D341Med (cell line): ENCODE data around the gene ARHGAP22.

Experiments used
- DNase-seq: peaks from one replicate; pipeline ENCODE4 v3.0.0; 2012; ENCODE audit warnings: low spot score

ARHGAP22 gene

DNA sequence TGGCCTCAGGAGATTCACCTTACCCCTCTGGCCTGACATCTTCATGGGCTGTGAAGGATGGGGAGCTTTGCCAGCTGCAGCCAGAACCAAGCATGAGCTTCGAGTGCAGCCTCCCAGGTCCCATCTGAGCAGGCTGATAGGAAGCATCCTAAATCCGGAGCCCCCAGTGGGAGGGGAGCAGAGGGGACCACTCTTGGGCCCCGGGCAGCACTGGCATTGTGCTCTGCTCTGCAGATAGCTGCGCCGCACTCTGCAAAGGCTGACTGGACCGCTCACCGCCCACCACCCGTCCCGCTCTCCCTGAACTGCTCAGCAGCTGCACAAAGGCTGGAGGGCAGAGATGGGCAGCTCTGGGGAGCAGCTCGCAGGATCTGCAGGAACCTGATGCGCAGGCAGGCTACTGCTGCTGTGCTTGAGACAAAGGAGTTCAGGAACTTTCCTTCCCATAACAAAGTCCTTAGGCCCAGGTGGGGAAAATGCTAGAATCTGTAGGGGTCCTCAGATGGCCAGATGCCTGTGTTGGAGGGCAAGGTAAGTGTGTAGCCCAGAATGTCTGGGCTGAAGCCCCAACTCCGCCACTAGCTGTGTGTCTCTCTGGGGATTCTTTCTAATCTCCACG is 51.8 kb downstream of the ARHGAP22 start:
- DNase-seq, result no peak

DNA sequence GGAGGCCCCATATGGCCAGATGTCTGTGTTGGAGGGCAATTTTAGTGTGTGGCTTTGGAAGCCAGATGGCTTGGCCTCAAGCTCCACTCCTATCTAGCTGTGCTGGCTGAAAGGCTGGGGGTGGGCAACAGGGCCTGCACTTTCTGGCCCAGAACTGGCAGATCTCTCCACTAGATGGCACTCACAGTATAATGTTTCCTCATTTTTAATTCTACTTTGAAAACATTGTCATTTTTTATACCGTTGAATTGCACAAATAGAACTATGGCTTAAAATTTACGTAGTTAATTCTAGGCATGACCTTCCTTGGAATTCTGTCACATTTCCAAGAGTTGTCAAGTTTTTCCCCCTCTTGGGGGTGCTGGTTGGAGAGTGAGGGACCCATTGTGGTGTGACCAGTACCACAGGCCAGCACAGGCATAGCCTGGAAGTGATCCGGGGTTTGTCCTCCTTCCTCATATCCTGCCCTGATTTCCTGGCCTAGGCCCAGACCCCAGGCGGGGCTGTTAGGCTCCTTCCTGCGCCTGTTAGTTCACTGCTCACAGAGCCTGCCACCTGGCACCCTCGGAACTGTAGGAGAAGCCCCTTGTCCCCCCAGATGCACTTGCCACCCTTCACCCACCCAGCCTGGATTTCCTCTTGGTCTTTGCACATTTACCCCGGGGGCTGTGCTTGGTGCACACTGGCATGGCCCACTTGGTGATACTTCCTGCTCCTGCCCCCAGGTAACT is 52.8 kb downstream of the ARHGAP22 start:
- peak; percentile 85 for DNase-seq

DNA sequence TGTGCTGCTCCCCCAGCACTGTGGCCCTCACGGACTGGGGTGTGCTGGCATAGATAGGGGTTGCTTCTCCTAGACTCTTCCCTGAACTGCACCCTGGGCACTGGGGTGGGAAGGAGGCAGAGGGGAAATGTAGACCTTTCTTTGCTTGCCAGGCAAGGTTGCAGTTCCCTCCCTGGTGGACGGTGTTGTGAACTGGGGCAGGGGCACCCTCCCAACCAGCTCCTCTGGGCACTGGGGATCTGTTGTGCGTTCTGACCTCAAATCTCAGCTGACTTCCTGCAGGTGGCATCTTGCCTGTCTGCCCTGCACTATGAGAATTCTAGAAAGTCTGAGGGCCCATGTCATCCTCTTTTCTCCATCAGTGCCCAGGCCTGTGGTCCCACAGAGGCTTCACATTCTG is 53.9 kb downstream of the ARHGAP22 start:
- DNase-seq, result no peak

DNA sequence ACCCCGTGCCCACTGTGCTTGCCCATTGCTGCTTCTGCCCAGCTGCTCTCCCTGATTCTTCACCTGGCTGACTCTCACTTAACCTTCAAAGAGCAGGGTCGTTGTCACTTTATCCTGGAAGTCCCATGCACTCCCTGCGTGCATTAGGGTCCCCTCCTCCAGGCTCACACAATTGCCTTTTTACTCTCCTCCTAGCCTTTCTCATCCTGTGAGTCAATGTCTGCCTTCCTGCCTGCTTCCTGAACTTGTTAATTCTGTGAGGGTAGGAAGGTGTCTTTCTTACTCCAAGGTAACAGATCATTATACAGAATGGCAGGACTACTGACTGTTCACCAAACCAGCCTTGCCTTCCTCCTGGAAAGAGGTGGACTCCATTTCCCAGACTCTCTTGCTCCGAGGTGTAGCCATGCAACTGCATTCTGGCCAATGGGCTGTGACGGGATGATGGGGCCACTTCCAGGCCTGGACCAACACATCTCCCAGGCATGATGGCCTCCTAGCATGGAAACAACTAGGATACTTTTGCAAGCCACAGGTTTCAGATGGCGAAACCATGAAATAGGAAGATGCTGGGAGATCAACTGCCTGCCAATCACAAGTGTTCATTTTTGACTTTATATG is 54.7 kb downstream of the ARHGAP22 start:
- no peak for DNase-seq

DNA sequence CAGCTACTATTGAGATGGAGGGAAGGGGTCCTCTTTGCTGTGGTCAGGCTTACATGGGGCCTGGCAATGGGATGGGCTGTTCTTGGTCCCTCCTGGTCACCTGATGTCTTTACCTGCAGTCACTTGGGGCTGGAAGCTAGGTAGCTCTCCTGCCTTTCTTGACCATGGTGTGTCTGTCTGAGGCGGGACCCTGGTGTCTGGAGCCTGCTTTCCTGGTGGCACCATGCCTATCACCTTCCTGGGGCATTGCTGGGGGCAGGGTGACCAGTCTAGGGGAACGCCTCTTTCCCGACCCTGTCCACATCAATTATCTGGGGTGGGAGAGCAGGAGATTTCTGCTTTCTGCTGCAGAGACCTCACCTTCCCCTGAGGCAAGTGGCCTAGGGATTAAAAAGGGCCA is 55.6 kb downstream of the ARHGAP22 start:
- no peak for DNase-seq

DNA sequence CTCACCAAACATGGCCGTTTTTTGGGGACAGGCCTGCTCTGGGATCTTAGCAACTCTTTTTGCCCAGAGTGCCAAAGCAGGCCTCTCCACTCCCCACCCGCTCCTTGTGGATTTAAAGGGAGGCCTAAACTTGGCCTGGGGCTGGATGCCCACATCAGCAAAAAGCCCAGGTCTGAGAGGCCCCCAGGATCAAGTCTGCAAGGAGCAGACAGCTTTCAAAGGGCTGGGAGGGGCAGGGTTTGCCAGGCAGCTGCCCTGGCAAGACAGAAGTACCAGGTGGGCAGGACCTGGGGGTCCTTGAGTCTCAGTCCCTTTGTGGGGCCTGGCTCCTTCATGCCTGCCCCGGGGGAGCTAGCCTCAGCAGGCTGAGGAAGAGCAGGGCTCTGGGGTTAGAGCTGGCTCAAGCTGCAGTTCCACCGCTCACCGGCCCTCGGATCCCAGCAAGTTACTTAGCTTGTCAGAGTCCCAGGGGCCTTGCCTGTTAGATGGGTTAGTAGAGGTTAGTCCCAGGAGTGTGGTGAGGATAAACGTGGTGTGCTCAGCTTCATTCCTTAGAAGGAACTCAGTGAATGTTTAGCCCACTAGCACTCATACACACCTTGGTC is 56.2 kb downstream of the ARHGAP22 start:
- DNase-seq, result no peak

DNA sequence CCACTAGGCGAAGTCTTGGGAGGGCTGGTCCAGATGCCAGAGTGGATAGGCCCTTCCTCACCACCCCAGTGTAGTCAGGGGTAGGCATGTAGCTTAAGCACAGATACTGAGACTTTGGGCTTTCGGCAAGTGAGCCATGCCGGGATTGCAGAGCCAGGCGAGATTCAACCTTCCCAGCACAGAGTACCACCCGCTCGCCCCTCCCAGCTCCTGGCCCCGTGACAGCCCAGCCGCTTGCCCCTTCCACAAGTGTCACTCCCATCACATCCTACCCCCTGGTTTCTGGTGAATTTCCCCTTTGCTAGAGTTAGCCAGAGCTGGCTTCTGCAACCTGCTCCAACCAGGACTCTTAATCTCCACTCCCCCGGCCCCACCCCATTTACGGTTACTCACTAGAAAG is 56.9 kb downstream of the ARHGAP22 start:
- no peak for DNase-seq

DNA sequence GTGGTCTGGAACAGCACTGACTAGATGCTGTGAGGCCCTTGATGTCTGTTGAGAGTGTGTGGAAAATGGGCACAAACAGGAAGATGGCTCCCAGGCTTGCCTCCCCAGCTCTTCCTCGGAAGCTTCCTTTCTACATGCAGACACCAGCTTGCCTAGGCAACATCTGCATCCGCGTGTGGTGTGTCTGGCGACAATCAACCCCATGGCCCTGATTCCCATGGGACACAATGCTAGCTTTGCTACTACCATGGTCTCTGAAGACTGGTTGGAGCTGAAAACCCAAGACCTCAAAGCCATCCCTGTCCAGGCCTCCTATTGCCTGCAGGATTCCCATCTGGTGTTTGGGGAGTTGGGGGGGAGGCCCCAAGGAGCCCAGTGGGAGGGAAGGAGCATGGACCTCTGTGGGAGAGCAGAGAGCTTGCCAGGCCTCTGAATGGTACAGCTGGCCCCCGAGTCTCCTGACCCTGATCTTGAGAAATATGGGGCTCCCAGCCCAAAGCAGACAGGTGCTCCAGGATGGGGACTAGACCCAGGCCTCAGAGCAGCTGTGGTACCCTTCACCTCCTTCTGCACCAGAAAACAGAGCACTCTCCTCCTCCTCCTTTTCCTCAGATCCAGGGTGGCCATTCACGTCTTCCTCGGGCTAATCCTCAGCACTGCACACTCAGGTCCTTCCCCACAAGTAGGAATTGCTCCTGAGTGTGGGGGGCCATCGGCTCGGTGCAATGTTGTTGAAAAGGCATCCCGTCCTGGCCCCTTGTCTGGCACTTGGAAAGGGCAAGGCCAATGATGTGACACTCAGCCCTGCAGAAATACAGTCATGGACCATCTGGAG is 57.6 kb downstream of the ARHGAP22 start:
- DNase-seq, result no peak

DNA sequence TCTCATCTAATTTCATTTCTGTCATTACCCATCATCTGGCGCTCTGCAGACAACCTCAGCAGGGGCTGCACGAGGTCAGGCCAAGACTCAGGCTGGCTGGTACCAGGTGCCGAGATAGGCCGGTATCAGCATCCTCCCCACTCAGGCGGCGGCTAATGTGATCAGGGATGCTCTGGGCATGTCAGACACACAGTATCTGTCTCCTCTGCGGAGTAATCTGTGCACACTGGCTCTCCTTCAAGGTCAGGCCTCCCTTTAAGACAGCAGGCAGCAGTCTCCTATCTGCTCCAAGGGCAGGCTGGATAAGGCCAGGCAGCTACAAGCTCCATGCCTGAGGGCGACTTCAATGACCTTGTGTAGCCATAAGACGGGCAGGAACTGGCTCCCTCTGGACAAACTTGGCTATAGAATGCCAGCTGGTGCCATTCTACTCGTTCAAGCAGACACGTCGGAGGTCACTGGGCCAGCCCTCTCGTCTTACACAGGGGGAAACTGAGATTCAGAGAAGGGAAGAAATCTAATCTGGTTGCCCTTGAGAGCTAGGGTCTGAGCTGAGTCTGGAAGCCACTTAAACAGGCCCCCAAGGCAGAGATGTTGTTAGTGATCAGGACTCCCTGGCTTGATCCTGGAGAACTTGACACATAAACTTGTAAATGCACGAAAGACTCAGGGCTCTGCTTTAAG is 59.3 kb downstream of the ARHGAP22 start:
- DNase-seq, result no peak

DNA sequence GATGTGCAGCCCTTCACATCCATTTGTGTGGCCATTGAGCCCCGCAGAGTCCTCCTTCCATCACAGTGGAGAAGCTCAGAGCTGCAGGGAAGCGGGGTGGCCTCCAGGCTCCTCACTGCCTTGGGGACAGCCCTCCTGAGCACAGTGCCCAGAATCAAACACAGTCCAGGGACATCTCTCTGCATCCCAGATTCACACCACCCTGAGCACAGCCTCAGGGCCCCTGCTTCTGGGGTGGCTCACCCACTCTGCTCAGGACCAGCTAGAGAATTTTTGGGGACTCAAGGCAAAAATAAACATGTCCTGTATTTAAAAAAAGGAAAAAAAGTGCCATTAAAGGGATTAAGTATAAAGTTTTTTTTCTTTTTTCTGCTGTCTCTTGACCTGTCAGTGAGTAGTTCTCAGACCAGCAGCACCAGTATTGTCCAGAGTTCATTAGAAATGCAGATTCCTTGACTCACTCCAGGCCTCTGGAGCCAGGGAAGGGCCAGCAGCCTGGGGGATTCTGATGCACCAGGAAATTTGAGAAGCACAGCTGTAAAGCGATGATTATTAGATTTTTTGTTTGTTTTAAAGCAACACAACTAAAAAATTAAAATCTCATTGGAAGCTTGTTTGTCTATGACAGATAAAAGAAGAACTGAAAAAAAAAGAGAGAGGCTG is 61.6 kb downstream of the ARHGAP22 start:
- DNase-seq, result no peak

DNA sequence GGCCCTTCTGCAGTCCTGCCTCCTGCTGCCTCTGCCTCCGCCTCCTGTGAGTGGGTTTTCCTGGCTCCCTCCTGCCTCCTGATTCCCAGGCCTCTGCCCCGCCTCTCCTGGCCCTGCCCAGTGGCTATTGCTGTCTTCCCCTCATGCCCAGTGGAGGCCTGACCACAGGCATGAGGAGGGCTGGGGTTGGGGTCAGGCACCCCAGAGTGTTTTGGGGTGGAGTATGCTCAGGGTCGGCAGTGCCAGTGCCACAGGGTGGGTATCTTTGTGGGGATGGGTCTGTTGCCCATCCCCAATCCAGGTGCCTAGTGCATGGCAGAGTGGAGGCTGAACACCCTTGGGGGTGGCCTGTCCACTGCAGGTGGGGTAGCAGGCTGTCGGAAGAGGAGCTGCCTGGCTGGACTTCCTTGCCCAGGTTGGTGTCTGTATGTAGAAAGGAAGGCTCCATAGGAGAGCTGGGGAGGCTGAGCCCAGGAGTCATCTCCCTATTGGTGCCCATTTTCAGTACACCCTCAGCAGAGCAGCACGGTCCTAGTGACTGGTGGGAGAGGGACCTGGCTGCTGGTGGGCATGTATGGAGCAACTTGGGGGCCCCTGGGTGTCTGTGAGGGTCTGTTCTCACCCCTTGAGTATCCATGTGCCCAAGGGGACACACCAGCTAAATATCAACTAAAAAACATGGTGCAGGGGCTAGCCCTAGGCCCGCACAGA is 62.2 kb downstream of the ARHGAP22 start:
- no peak for DNase-seq

DNA sequence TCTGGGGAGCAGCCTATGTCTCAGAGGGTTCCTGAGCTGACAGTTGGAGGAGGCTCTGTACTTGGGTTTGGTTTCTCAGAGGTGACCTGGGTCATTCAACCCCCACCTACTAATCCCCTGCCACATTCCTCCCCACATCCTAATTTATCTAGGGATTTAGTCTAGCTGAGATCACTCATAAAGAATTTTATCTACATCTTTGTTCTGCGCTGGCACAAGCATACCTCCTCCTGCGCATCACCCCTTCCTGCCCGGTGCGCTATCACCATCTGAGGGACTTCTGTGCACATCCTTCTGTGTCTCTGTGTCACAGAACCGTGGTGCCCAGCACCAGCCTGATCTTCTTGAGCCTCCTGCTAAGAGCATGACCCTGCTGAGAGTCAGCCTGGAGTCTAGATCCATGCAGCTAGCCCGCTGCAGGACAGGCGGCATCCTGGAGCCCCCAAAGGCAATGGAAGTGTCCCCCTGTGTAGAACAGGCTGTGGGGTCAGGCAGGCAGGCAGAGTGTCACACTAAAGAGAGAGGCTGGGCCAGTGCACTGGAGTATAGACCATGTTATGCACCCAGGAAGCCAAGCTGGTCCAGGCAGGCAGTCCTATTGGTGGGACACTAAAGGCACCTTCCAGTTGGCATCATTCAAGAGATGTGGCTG is 63.6 kb downstream of the ARHGAP22 start:
- DNase-seq, result no peak

DNA sequence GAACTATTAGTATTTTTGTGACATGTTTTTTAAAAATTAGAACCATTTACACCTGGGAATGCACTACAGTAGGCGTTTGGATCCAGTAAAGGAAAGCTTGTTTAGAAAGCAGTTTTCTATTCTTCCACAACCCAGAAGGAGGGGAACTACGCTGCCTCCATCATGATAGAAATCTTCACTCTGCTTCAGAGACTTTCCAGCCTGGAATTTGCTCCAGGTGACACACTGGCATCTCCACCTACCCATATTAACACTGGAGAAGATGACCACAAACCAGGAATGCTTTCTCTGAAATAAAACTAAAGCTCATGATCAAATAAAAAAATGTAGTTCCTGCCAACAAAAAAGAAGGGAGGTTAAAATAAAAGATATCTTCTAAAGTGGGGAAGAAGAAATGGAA is 66.3 kb downstream of the ARHGAP22 start:
- DNase-seq, result no peak

DNA sequence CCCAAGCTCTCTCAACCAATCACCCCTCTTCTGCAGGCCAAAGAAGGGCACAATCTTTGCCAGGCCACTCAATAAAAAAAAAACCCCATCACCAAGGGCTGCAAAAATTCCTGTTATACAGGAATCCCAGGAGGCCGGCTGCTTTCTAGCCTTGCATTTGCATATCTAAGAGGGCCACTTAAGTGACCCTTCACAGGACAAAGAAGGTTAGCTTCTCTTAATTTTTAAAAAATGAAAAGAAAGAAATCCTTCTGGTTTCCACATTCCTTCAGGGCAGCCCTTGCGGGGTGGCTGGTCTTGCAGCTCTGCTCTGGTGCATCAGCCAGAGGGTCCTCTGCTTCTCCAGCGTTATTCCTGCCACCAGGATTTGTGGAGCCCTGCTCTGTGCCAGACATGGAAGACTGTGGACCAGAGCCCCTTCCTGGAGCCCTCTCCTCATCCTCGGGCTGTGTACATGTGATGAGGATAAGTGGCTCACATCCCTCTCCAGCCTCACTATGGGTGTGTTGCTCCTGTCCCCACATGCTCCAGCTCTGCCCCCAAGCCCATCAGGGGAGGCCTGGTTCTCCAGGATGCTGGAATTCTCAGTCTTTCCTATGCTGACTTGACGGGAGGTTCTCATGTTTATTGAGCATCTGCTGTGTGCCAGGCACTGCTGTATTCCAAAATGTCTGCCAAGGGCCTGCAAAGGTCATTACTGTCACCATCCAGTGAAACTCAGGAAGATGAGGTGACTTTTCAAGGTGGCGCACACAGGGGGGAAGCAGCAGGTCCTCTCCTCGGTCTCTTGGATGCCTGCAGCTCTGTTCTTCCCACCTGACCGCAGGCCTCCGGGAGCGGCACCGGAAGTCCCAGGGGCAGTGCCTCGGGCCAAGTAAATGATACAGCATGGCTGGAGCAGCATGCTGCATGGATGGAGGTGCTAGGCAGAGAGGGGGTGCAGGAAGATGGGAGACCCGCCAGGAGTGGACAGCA is 67.7 kb downstream of the ARHGAP22 start:
- peak; percentile 23 for DNase-seq

DNA sequence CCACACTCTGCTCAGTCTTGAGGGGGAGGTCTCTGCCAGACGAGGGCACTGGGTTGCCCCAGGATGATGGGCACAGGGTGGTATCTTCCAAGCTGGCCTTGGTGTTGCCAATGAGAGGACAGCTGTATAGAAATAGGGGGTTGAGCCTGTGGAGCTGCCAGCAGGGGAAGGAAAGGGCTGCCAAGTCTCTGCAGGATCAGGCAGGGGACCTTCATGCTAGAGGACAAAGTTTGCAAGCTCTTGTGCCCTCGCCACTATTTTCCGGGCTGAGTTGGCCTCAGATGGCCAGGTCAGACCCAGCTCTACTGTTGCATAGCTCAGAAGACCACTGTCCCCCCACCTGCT is 68.7 kb downstream of the ARHGAP22 start:
- peak; percentile 18 for DNase-seq

DNA sequence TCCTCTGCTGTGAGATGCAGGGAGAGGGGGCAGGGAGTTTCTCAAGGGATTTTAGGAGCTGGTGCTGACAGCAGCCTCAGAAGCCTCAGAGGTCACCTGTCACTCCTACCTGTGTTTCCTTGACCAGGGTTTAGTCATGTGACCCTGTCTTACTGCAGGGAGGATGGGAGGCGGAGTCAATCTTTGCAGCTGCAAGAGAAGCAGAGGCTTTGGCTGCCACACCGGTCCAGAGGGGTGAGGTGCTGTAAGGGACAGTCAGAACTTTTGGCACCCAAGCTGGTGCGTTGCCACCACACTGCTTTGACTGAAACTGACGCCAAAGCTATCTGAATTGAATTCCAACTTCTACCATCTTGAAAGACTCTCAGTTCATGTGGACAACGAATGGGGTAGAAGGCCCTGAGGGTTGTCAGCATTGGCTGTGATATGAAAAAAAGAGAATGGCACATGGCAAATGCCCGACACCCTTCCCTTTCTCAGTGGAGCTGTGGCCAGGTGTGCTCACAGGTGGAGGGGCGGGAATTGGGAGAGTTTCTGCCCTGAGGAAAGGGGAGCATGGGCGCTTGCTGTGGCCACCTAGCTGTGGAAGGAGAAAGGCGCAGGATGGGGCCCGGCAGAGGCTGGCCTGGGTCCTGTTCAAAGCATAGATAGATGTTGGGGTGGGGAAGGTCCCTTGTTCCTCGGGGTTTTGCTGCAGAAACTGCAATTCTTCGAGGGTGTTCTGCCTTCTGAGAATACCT is 69.3 kb downstream of the ARHGAP22 start:
- no peak for DNase-seq

DNA sequence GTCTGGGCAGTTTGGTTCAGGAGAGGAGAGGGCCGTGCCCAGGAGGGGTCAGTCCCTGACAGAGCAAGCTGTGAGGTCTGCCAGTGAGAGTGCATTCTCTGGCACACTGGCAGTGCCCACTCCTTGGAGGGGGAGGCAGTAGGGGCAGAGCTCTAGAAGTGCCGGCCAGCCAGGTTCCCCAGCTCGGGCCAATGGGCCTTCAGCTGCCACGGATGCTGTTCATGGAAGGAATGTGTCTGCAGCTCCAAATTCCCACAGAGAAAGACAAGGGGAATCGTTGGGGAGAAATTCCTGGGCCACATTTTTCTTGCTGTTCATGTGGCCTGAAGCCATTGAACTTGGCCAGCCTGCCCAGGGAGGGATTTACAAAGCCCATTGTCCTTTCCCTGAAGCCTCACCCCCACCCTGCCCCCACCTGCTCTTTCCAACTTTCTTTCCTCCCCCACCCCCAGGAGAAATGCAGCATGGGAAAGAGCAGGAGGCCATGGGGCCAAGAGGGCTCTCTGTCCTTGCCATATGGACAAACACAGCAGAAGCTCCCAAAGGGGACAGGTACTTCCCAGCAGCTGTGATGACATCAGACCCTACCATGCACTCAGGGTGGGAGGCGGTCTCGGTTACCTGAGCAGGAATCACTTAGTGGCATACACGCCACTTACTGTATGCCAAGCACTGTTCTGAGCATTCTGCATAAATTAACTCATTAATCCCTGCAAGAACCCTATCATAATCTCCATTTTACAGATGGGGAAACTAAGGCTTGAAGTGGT is 70.7 kb downstream of the ARHGAP22 start:
- no peak for DNase-seq
